ENCODE results near the gene MYO1H.

GRCh38 chr12:109301643-109302168 lies 46.0 kb upstream of the MYO1H start:
- TF ChIP-seq CTCF (IDR thresholded peaks at IDR 0.05) (no peak), POLR2A (IDR thresholded peaks at IDR 0.05) (no peak)

Measured in uterus (tissue), 2 donors.